Mesodermal cell (in vitro differentiated cells): ENCODE measurements around the gene ELOVL3.
"Not testable (repeated sequence)": the region's sequence is repeated elsewhere in the genome, so short reads cannot be mapped to it uniquely, and the experiment has no call there.

Source experiments
- H3K27ac ChIP-seq: 2 replicates; pipeline ENCODE4 v1.7.0; 2013; ENCODE audit warnings: mild to moderate bottlenecking, low read depth, low read length, moderate library complexity; ENCODE audit not compliant: severe bottlenecking
- H3K36me3 ChIP-seq: 2 replicates; pipeline ENCODE4 v1.7.1; 2013; ENCODE audit warnings: mild to moderate bottlenecking, low read length, moderate library complexity; ENCODE audit not compliant: control insufficient read depth, insufficient read depth
- H3K4me1 ChIP-seq: one replicate; pipeline ENCODE4 v1.7.1; 2013; ENCODE audit warnings: mild to moderate bottlenecking, low read length; ENCODE audit not compliant: insufficient read depth, control insufficient read depth, poor library complexity, severe bottlenecking
- H3K4me3 ChIP-seq: 2 replicates; pipeline ENCODE4 v1.7.0; 2013; ENCODE audit warnings: low read length, control low read depth, mild to moderate bottlenecking; ENCODE audit not compliant: insufficient read depth, poor library complexity, severe bottlenecking; ENCODE audit errors: extremely low read depth
- H3K9me3 ChIP-seq: 2 replicates; pipeline ENCODE4 v1.7.1; 2013; ENCODE audit warnings: mild to moderate bottlenecking, low read length, moderate library complexity; ENCODE audit not compliant: control insufficient read depth
- WGBS, 2 experiments: methylation state at CpG; one replicate each; pipeline ENCODE4 v1.1.5; 2013; ENCODE audit warnings: missing lambda C conversion rate in 2 of 2; ENCODE audit not compliant: insufficient coverage in 2 of 2; 5-methylcytosine and 5-hydroxymethylcytosine counted together

ELOVL3 gene

DNA sequence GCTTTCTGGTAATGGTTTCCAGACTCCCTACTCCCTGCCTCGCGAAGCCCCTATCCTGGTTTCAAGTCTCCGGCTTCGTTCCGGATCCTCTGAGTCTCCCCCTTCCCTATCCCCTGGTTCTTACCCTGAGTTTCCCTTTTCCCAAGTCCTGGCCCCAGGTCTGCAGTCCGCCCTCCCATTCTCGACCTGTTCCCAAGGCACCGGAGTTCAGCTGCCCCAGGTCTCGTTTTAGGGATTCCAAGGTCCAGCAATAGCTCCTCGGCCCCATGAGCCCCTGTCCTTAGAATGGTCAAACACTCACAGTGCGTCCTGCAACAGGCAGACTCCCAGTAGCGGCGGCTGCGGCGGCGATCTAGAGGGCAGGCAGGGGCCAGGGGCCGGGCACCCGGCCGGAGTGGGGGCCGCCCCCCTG is 14.9 kb downstream of the ELOVL3 start:
- no peaks in the 10 kb centered on the region for H3K36me3 ChIP-seq
- no peak overlapping the region for H3K27ac ChIP-seq
- peak overlapping the region; percentile 52 for H3K4me3 ChIP-seq
- no peaks in the 10 kb centered on the region for H3K9me3 ChIP-seq
- 1 to 2% methylated on average over 18 to 20 of the region's 20 CpGs for WGBS, 2 experiments
- peaks cover 5% of the 10 kb centered on the region for H3K4me1 ChIP-seq

DNA sequence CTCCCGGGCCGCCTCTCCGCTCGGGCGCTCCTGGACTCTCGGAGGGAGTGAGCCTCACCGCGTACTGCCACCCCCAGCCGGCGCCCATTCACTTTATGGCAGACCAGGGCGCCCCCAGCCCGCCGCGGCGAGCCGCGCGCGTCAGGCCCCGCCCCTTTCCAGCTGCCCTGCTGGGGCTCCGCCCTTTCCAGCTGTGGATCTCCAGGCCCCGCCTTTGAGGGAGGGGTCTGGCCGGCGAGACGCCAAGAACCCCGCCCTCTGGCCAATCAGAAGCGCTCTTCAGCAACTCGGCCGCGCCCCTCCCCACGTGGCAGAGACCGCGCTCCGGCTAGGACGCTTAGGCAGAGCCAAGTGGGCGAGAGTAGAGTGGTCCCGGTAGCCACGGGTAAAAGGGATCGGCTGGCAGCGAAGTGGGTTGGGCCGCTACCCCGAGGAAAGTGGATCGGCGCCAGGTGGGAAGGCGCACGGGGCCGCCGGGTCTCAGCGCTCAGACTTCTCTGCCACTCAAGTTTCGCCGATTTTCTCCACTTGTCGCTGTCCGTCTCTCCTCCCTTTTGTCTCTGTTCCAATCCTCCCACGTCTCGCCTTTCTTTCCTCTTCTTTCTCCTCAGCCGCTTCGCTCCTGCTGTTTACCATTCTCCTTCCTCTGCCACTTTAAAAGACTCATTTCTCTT is 15.5 kb downstream of the ELOVL3 start, which contains the start of gene PITX3:
TSS of gene PITX3 (minus strand) at position 69 of the 674 bp plus-strand sequence. CDS start 9,432 bp downstream, outside the sequence.
- Histone ChIP-seq H3K27ac (no peak within 1 kb of the TSS), H3K9me3 (no peaks in the 10 kb centered on the region), H3K4me3 (peak within 1 kb of the TSS; percentile 52), H3K4me1 (peaks cover 9% of the 10 kb centered on the region), H3K36me3 (no peaks in the 10 kb centered on the region)
- WGBS, 2 experiments, result 1% methylated on average over 44 to 57 of the region's 57 CpGs

DNA sequence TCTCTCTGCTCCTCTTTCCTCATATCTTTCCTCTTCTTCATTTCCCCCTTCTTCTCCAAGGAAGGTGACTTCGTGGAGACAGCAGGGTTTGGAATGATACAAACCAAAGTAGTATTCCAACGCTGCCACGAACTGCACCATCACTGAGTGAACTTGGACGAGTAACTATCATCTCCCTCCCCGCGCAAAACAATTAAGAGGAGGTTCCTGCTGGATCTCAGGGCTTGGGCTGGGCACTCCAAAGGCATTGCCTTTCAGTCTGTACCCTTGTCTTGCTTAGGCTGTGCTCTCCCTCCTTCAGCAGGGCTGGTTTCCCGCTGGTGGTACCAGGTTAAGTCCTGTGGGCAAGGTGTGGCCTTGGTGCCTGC is 16.0 kb downstream of the ELOVL3 start:
- 24 to 61% methylated on average over 4 to 6 of the region's 7 CpGs for WGBS, 2 experiments
- Histone ChIP-seq H3K4me3 (peak overlapping the region; percentile 52), H3K9me3 (no peaks in the 10 kb centered on the region), H3K36me3 (no peaks in the 10 kb centered on the region), H3K4me1 (peaks cover 13% of the 10 kb centered on the region), H3K27ac (no peak overlapping the region)

DNA sequence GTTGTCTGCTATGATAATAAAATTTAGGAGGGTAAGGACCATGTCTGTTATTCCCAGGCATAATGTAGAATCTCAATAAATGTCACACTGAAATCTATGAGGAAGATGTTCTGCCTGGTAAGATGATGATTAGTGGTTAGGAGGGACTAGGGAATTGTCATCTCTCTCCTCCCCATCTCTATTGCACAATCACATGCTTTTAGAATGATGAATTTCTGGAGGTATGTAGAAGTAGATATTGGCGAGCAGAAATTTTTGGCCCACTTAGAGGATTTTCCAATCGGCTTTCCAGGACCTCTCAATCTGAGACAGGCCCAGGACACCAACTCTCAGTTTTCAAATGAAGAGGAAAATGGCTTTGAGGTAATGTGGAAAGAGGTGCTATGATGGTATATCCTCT is 17.2 kb downstream of the ELOVL3 start:
- H3K4me1 ChIP-seq, result peaks cover 18% of the 10 kb centered on the region
- H3K27ac ChIP-seq, result no peak overlapping the region
- H3K4me3 ChIP-seq, result no peak overlapping the region
- no peaks in the 10 kb centered on the region for H3K9me3 ChIP-seq
- peaks cover 9% of the 10 kb centered on the region for H3K36me3 ChIP-seq
- WGBS, 2 experiments, result 92% methylated on average over 2 of the region's 2 CpGs; no CpG with 5 or more reads in 1 of the 2 experiments

DNA sequence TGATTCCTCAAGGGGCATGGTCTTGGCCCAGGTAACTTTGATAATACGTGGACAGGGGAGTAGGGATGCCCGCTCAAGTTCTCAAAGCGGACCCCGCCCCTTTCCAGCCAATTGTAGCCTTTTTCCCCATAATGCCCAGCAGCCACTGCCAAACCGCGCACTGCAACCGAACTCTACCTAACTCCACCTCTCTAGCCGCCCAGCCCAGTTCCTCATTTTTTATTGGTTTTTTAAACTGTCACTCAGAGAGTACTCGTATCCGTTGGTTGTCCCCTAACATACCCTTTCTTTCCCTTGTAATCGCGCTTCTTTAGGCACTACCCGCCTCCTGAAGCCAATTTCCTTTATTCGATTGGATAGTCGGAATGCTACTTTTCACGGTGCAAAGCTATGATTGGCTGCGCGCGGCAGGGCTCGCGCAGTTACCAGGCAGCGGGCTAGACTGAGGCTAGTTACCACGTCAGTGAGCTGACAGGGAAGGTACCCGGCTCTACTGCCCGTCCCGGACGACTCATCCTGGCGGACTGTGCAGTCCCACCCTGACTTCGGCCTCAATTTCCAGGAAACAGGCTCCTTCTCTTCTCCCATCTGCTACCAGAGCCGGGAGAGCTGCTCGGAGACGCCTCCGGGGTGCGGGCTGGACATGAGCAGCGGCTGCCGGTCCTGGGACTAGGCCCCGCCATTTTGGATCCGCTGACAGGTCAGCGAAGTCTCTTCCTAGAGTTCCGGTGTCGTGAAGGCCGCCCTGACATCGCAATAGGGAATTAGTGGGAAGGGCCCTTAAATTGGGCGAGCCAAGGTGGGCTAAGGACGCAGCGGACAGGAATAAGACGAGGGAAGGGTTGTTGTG is 19.2 kb downstream of the ELOVL3 start, which contains the start of gene GBF1:
TSS of gene GBF1 (plus strand) at position 451 of the 850 bp plus-strand sequence. CDS start 13,407 bp downstream, outside the sequence.
- Histone ChIP-seq H3K36me3 (peaks cover 26% of the 10 kb centered on the region), H3K9me3 (no peaks in the 10 kb centered on the region), H3K4me3 (peak within 1 kb of the TSS; percentile 90), H3K27ac (peak within 1 kb of the TSS; percentile 90), H3K4me1 (peaks cover 18% of the 10 kb centered on the region)
- WGBS, 2 experiments, result 1% methylated on average over 45 to 47 of the region's 47 CpGs

DNA sequence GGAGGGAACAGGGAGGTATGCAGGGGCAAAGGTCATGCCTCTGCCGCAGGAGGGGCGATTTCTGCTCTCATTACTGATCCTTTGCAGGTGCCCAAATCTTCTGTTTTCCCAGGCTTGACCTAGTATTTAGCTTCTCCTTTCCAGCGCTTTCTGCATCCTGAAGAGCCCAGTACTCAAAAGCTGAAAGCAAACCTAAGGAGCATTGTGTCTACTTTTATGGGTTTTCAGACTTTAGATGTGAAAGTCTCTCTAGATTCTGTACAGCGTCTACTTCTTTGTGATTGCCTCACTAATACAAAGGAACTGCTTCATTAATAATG is 19.8 kb downstream of the ELOVL3 start:
- Histone ChIP-seq H3K4me3 (peak overlapping the region; percentile 90), H3K36me3 (peaks cover 30% of the 10 kb centered on the region), H3K9me3 (no peaks in the 10 kb centered on the region), H3K27ac (peak overlapping the region; percentile 90), H3K4me1 (peaks cover 18% of the 10 kb centered on the region)
- 0% methylated on average over 2 to 3 of the region's 4 CpGs for WGBS, 2 experiments

DNA sequence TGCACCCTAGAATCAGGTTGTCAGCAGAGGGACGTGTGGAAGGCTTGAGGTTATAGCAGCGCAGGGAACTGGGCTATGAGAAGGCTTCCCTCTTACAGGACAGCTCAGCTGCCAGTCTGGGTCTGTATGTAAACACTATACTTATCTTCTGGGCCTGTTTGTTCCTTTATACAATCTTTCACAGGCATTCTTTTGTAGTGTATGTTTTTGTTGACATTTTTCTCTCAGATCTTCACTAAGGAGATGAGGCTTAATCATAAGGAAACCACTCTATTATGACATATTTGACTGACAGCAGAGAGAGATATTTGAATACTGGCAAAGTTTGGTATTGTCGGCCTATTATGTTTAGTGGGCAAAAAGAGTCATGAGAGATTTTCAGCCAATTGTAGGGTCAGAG is 20.2 kb downstream of the ELOVL3 start:
- Histone ChIP-seq H3K27ac (no peak overlapping the region), H3K9me3 (no peaks in the 10 kb centered on the region), H3K36me3 (peaks cover 33% of the 10 kb centered on the region), H3K4me1 (peaks cover 18% of the 10 kb centered on the region), H3K4me3 (peak overlapping the region; percentile 90)
- WGBS, 2 experiments, result 73 to 91% methylated on average over 1 to 3 of the region's 3 CpGs

DNA sequence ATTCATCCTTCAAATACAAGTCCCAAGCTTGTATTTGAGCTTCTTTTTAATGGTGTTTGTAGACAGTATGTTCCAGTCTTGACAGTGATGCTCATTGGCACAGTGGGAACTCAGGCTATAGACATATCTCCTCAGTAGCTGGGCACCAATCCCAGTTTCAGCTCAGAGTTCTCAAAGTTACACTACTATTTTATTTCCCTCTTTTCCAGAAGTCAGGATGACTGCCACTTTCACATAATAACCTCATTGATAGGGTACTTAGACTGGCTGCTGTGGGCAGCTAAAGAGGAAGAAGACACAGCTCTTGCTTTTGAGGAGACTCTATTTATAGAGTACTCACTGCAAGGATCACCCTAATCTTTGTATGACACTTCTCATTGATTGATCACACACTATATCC is 21.6 kb downstream of the ELOVL3 start:
- Histone ChIP-seq H3K4me3 (no peak overlapping the region), H3K9me3 (no peaks in the 10 kb centered on the region), H3K4me1 (peaks cover 21% of the 10 kb centered on the region), H3K27ac (no peak overlapping the region), H3K36me3 (peaks cover 36% of the 10 kb centered on the region)

DNA sequence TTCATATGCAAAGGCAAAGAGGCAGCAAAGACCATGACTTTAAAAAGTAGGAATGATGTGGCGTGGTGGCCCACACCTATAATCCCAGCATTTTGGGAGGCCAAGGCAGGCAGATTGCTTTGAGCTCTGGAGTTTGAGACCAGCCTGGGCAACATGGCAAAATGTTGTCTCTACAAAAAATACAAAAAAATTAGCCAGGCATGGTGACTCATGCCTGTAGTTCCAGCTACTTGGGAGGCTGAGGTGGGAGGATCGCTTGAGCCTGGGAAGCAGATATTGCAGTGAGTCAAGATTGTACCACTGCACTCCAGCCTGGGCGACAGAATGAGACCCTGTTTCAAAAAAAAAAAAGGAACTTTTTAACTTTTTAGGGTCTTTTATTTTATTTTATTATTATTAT is 26.4 kb downstream of the ELOVL3 start:
- Histone ChIP-seq H3K27ac (peak overlapping the region; percentile 13), H3K36me3 (peaks cover 35% of the 10 kb centered on the region)
- H3K4me1 ChIP-seq, H3K4me3 ChIP-seq, H3K9me3 ChIP-seq: not testable (repeated sequence)
- 90 to 95% methylated on average over 2 of the region's 3 CpGs for WGBS, 2 experiments

DNA sequence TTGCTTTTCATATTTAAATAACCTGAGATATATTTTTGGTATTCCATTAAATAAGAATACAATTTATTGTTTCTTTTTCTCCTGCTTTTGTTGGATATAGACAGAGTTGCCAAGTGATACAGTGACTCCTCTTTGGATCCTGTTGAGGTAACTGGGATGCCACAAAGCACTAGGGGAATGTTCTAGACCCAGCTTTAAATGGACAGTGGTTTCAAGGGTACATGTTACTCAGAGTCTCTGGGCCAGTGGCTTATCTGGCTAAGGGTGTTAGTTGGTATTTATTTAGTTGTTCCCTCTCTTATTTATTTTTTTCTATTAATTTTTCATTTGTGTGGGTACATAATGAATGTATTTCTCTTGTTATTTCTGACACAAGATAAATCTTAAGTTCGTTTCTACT is 28.3 kb downstream of the ELOVL3 start:
- Histone ChIP-seq H3K4me3 (no peak overlapping the region), H3K4me1 (peaks cover 3% of the 10 kb centered on the region), H3K27ac (no peak overlapping the region), H3K9me3 (no peaks in the 10 kb centered on the region), H3K36me3 (peaks cover 27% of the 10 kb centered on the region)
- WGBS, 2 experiments, result 80% methylated on average over 1 of the region's 1 CpG; no CpG with 5 or more reads in 1 of the 2 experiments

DNA sequence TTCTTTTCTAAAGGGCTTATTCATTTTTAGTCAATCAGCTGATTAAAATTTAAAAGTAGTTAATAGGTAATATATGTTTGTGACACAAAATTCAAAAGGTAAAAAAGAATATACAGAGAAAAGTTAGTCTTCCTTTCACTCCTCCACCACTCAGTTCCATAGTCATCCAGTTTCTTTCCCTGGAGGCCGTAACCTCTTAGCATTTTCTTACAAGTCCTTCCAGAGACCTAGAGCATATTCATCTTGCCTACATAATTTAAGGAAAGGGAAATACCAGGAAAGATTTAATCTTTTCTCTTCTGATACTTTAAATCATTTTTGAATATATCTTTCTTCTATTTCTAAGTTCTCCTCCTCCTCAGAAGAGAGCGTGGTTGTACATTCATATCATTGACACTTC is 29.3 kb downstream of the ELOVL3 start:
- H3K9me3 ChIP-seq, result no peaks in the 10 kb centered on the region
- no peak overlapping the region for H3K4me3 ChIP-seq
- no peak overlapping the region for H3K27ac ChIP-seq
- peaks cover 28% of the 10 kb centered on the region for H3K36me3 ChIP-seq
- whole genome bisulfite sequencing, 2 experiments, result 100% methylated on average over 1 of the region's 2 CpGs; no CpG with 5 or more reads in 1 of the 2 experiments
- peaks cover 3% of the 10 kb centered on the region for H3K4me1 ChIP-seq
